ENCODE measurements around the gene ANKRD60.

DNA sequence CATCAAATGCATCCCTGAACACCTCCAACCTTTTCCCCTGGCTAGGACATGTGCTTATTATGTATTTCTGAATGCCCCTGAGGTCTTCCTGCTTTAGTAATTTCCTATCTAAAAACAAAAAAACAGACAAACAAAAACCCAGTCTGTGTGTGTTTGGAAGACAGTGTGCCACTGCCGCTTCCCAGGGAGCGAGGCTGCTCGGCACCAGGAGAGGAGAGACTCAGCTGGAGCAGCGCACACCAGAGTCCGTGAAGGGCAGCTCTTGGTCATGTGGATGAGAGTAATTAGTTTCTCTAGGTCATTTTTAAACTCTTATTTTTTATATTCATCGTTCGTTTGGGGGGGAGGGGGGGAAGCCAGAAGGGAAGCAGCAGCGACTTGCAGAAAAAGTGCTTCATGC lies 10.0 kb upstream of the ANKRD60 start:
- TF ChIP-seq, protein P1, sequence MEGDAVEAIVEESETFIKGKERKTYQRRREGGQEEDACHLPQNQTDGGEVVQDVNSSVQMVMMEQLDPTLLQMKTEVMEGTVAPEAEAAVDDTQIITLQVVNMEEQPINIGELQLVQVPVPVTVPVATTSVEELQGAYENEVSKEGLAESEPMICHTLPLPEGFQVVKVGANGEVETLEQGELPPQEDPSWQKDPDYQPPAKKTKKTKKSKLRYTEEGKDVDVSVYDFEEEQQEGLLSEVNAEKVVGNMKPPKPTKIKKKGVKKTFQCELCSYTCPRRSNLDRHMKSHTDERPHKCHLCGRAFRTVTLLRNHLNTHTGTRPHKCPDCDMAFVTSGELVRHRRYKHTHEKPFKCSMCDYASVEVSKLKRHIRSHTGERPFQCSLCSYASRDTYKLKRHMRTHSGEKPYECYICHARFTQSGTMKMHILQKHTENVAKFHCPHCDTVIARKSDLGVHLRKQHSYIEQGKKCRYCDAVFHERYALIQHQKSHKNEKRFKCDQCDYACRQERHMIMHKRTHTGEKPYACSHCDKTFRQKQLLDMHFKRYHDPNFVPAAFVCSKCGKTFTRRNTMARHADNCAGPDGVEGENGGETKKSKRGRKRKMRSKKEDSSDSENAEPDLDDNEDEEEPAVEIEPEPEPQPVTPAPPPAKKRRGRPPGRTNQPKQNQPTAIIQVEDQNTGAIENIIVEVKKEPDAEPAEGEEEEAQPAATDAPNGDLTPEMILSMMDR (IDR thresholded peaks at IDR 0.05) = no peak
- TF ChIP-seq EZH2 (IDR thresholded peaks at IDR 0.05; ENCODE audit: borderline replicate concordance, insufficient read depth, low read depth, low read length, poor library complexity, severe bottlenecking) = no peak

Measured in B cell (primary cell).